Brain microvascular endothelial cell (primary cell): ENCODE measurements around the gene OBP2A.
"Not testable (repeated sequence)": the region's sequence is repeated elsewhere in the genome, so short reads cannot be mapped to it uniquely, and the experiment has no call there.

Source experiments
- DNase-seq: peaks from one replicate; pipeline ENCODE4 v3.0.0-alpha.2; 2020
- H3K27ac ChIP-seq: fragments of 250-450 bp; sonication (Bioruptor Pico); 2 replicates; pipeline ENCODE4 v1.5.1; 2020; ENCODE audit warnings: mild to moderate bottlenecking, moderate library complexity
- H3K27me3 ChIP-seq: fragments of 250-450 bp; sonication (Bioruptor Pico); replicated peaks from 2 replicates; pipeline ENCODE4 v1.5.1; 2020; ENCODE audit warnings: mild to moderate bottlenecking
- H3K36me3 ChIP-seq: fragments of 250-450 bp; sonication (Bioruptor Pico); replicated peaks from 2 replicates; pipeline ENCODE4 v1.5.1; 2020; ENCODE audit warnings: mild to moderate bottlenecking
- H3K4me3 ChIP-seq: 2 replicates; pipeline ENCODE4 v1.5.1; 2011; ENCODE audit warnings: low read depth, mild to moderate bottlenecking, control low read depth, low read length, moderate library complexity
- in situ Hi-C: cut with HindIII; loops from 2 replicates; pipeline ENCODE4 v1.10.0; 2017; ENCODE audit warnings: low sequenced_read_pairs, low pct_ligation_motif_present
- TF ChIP-seq, protein P1 (sequence below): IDR thresholded peaks from 2 replicates; pipeline ENCODE4 v1.5.1; 2011; ENCODE audit warnings: low read depth, mild to moderate bottlenecking, moderate library complexity, low read length, control low read depth, inconsistent platforms; ENCODE audit errors: missing control alignments

Gene OBP2A, protein sequence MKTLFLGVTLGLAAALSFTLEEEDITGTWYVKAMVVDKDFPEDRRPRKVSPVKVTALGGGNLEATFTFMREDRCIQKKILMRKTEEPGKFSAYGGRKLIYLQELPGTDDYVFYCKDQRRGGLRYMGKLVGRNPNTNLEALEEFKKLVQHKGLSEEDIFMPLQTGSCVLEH

DNA sequence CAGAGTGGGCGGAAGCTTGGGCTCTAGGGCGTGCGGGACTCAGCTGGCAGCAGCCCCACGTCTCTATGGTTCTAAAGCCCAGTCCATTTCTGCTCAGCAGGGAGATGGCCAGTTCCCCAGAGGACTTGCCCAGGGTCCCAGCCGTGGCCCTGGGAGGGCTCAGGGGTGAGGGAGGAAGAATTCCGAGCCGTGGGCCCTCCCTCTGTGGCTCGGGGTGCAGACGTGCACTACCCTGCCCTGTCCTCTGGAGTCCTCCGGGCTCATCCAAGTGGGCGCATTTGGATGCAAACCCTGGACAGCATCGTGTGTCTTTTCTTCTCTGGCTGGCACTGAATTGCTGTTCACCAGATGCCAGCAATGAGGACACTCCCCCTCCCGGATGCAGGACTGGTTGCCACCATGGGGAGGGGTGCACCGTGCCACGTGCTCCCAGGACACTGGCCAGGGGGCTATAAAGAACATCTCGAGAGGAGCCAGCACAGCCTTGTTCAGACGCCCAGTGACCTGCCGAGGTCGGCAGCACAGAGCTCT, at the start of gene OBP2A:
Gene OBP2A, plus strand, starts transcription at position 481 of the 531 bp plus-strand sequence. CDS start 55 bp downstream, outside the sequence.
- DNase-seq, H3K27me3 ChIP-seq, H3K36me3 ChIP-seq, in situ Hi-C loops, H3K4me3 ChIP-seq, H3K27ac ChIP-seq: not testable (repeated sequence)

GRCh38 chr9:135498381-135499126, 47.4 kb upstream of the OBP2A start:
- Histone ChIP-seq H3K36me3 (peaks cover 7% of the 10 kb centered on the region), H3K27me3 (no peaks in the 10 kb centered on the region), H3K27ac (no peak overlapping the region), H3K4me3 (no peak overlapping the region)
- in situ Hi-C loops = no loop called here
- TF ChIP-seq, protein P1, sequence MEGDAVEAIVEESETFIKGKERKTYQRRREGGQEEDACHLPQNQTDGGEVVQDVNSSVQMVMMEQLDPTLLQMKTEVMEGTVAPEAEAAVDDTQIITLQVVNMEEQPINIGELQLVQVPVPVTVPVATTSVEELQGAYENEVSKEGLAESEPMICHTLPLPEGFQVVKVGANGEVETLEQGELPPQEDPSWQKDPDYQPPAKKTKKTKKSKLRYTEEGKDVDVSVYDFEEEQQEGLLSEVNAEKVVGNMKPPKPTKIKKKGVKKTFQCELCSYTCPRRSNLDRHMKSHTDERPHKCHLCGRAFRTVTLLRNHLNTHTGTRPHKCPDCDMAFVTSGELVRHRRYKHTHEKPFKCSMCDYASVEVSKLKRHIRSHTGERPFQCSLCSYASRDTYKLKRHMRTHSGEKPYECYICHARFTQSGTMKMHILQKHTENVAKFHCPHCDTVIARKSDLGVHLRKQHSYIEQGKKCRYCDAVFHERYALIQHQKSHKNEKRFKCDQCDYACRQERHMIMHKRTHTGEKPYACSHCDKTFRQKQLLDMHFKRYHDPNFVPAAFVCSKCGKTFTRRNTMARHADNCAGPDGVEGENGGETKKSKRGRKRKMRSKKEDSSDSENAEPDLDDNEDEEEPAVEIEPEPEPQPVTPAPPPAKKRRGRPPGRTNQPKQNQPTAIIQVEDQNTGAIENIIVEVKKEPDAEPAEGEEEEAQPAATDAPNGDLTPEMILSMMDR = no peak
- DNase-seq = no peak

GRCh38 chr9:135499326-135500070, 46.4 kb upstream of the OBP2A start:
- TF ChIP-seq, protein P1 = no peak
- in situ Hi-C loops = no loop called here
- Histone ChIP-seq H3K4me3 (peak overlapping the region; percentile 81), H3K27me3 (no peaks in the 10 kb centered on the region), H3K27ac (peak overlapping the region; percentile 4), H3K36me3 (peaks cover 16% of the 10 kb centered on the region)
- peak; percentile 86 for DNase-seq

DNA sequence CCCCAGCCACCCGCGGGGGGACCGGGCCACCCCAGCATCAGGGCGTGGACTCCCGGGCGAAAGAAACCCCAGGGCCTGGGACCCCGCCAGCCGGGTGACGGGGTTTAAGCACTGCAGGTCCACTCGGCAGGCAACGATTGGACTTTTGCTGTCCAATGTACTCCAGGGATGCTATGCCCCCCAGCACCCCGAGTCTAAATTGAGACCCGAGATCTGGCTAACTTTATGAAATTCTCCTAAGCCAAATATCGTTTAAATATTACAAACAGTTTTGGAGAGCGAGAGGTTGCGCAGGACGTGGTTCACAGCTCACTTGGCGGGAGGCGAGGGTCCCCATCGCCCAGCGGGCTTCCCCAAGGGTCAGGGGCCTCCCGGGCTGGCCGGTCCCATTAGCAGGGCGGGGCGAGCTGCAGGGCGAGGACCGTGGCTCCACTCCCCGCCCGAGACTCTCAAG, 45.8 kb upstream of the OBP2A start:
- DNase-seq = no peak
- in situ Hi-C loops = no loop called here
- peaks cover 20% of the 10 kb centered on the region for H3K36me3 ChIP-seq
- no peaks in the 10 kb centered on the region for H3K27me3 ChIP-seq
- peak overlapping the region; percentile 81 for H3K4me3 ChIP-seq
- peak overlapping the region; percentile 4 for H3K27ac ChIP-seq
- TF ChIP-seq, protein P1 = no peak

GRCh38 chr9:135500525-135501260, 45.2 kb upstream of the OBP2A start, which contains the start of gene MRPS2:
Gene MRPS2 (plus strand): TSS chr9:135500682. CDS start chr9:135500711, 29 bp downstream.
- TF ChIP-seq, protein P1 = peak; percentile 69
- Histone ChIP-seq H3K27me3 (no peaks in the 10 kb centered on the region), H3K27ac (peak within 1 kb of the TSS; percentile 50), H3K36me3 (peaks cover 23% of the 10 kb centered on the region), H3K4me3 (peak within 1 kb of the TSS; percentile 81)
- in situ Hi-C loops = no loop called here
- peak; percentile 71 for DNase-seq
